HG03108 (cell line): ENCODE measurements around the gene SLC39A10.

ENCODE experiments used
- ATAC-seq: cut with Tn5 transposase; IDR thresholded peaks from one replicate; pipeline ENCODE4 v1.9.1; 2021; ENCODE audit warnings: moderate library complexity; ENCODE audit not compliant: unreplicated experiment

SLC39A10 gene

DNA sequence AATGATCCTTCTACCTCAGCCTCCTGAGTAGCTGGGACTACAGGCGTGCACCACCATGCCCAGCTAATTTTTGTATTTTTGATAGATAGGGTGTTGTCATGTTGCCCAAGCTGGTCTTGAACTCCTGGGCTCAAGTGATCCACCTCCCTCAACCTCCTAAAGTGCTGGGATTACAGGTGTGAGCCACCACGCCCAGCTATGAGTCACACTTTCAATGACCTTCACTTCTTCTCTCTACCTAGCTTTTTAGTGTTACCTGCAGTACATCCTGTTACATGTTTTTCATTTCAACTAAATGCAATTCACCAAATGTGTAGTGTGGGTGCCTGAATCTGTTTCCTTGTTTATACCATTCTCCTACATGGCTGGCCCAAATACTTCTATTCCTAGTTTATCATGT, 64.0 kb downstream of the SLC39A10 start:
- ATAC-seq = no peak

DNA sequence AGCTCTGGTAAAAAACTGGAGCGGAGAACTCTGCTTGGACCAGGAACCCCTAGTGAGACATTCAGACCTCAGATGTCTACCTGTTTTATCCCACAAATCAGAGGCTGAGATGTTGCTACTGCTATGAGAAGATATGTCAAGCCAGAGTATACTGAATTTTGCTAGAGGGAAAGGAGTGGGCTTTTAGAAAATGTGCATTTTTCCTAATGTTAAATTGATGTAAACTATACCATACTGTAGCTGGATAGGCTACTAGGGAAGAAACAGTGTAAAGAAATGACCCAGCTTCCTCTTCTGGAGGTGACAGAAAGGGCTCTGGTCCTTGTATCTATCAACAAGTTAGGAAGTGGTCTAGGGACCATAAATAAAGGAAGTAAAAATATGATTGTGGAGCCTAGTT, 65.0 kb downstream of the SLC39A10 start:
- no peak for ATAC-seq

DNA sequence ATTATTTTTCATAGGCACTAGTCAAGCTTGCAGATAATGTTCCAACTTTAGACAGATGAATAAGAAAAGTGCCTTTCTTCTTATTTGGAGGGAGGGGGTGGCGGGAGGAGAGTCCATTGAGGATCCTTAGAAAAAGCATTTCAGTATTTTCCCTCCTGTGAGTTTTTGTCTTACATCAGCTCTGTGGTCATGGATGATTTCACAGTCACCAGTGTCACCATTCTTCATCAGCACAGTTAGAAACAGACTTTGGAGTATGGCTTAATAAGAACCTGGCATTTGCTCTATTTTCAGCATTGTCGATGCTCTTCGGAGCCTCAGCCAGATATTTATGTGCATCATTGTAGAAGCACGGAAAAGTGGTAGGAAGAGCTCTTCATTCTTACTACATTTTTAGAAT, 70.1 kb downstream of the SLC39A10 start:
- ATAC-seq = no peak

GRCh38 chr2:195730912-195731311, 73.9 kb downstream of the SLC39A10 start:
- ATAC-seq = no peak

DNA sequence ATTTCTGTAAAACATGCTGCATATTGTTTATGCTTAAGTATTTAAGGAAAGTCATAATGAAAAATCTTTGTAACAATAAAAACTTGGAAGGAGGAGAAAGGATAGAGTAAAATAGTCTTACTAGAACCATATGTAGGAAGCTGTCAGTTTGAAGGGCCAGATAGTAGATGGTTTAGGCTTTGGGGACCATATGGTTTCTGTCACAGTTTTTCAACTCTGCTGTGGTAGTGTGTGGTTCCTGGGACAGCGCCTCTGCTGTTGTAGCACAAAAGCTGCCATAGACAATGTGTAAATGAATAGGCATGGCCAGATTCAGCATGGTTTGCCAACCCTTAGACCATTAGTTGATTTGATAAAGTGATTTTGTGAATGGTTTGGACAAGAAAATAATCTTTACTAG, 75.5 kb downstream of the SLC39A10 start:
- no peak for ATAC-seq

- no peak for ATAC-seq
Measured at GRCh38 chr2:195733831-195734230, 76.8 kb downstream of the SLC39A10 start.

DNA sequence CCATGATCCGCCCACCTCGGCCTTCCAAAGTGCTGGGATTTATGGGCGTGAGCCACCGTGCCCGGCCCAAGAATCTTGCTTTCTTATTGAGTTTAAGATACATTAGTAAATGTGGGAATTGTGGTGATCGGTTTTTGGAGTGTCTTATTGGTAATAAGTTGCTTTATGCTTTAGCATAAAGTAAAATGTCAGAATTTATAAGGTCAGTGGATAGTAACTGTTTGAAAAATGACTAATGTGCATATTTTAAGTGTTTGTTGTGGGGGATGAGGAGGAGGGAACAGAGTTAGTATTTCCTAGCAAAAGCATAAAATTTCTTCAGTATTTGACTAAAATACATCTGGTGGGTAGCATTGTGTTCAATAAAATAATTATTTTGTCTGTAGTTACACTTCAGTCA, 77.4 kb downstream of the SLC39A10 start:
- ATAC-seq = no peak

DNA sequence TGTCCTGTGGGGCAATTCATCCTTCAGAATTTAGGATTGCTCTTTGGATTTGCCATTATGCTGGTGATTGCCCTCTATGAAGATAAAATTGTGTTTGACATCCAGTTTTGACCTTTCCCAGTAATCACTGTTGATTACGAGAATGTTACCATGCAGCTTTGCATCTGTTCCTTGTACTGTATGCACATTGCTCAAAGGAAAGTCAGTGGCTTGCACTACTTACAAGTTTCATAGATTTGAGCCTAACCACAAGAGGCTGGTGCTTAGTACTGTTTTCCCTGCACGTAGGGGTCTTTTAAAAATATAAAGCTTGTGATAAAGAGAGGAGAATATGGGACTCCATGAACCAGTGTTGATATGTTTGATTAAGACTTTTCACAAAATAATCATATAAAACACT, 77.9 kb downstream of the SLC39A10 start:
- ATAC-seq = no peak

- ATAC-seq = no peak
Measured at GRCh38 chr2:195735347-195735746, 78.3 kb downstream of the SLC39A10 start.

GRCh38 chr2:195737511-195738325, 80.7 kb downstream of the SLC39A10 start:
- no peak for ATAC-seq

GRCh38 chr2:195741191-195741590, 84.2 kb downstream of the SLC39A10 start:
- no peak for ATAC-seq

- ATAC-seq = no peak
Measured at GRCh38 chr2:195756218-195756942, 99.4 kb downstream of the SLC39A10 start.

GRCh38 chr2:195758846-195759245, 101.8 kb downstream of the SLC39A10 start:
- ATAC-seq = no peak

GRCh38 chr2:195759877-195760276, 102.9 kb downstream of the SLC39A10 start:
- no peak for ATAC-seq

DNA sequence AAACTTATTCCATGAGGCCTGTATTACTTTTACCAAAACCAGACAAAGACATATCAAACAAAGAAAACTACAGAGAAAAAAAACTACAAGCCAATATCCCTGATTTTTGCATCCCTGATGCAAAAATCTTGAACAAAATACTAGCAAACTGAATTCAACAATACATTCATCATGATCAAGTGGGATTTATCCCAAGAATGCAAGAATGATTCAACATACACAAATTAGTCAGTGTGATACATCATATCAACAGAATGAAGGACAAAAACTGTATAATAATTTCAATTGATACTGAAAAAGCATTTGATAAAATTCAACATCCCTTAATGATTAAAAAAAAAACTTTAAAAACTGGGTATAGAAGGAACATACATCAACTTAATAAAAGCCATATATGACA, 106.8 kb downstream of the SLC39A10 start:
- no peak for ATAC-seq

DNA sequence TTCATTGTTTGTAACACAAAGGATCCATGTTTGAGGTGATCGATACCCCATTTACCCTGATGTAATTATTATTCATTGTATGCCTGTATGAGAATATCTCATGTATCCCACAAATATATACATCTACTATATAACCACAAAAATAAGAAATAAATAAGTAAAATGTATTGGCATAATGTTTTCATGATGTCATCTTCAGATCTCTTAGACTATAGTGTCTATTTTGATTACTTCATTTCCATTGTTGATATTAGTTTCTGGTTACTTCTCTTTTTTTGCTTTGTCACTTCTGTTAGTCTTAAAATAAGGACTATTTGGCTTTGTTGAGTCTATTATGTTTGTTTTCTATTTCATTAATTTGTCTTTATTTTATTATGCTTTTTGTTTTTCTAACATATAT, 109.7 kb downstream of the SLC39A10 start:
- ATAC-seq = no peak

DNA sequence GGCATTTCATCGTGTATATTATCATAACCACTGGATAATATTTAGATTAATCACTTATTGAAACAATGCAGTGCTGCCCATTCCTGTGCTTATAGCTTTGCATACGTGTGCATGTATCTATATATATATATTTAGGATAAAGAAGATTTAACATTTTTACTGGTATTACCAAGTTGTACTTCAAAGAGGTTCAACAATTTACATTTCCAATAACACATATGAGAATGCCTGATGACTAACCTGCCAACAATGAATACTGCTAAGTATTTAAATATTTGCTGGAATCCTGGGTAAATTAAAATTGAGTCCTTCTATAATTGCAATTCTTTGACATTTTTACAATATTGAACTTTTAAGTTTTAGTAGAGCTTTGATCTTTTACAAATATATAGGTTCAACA, 111.4 kb downstream of the SLC39A10 start:
- no peak for ATAC-seq

GRCh38 chr2:195769975-195770374, 112.9 kb downstream of the SLC39A10 start:
- no peak for ATAC-seq

DNA sequence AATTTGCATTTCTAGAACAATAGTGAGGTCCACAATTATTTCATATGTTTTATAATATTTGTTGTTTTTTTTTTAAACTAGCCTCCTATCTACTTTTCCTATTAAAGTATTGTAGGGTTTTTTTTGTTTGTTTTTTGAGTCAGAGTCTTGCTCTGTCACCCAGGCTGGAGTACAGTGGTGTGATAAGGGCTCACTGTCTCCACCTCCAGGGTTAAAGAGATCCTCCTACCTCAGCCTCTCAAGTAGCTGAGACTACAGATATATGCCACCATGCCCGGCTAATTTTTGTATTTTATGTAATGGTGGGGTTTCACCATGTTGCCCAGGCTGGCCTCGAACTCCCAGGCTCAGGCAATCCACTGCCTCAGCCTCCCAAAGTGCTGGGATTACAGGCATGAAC, 122.5 kb downstream of the SLC39A10 start:
- ATAC-seq = no peak

DNA sequence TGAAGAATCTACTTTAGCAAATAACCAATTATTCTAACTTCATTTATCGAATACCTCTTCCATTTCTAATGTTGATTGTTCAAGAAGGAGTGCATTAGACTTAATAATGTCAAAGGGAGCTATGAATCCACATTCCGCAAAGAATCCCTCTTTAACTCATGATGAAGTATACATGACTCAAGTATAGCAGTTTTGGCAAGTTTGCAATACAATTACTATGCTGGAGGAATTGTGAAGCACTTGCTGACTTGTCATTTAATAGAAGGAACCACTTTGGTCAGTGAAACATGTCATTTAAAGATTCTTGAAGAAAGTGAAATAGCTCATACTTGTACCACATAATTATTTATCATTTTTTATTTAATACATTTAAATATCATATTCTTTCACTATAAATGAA, 125.1 kb downstream of the SLC39A10 start:
- ATAC-seq = no peak
